ENCODE measurements around the gene ERFE.
A peak's percentile ranks its signal among the peaks of the same experiment; 100 is the strongest.

Gene ERFE

GRCh38 chr2:238116298-238117198 lies 42.2 kb upstream of the ERFE start:
- ChIA-PET CTCF (no interaction called here), POLR2A (no interaction called here)
- TF ChIP-seq PKNOX1 (IDR thresholded peaks at IDR 0.05), result no peak
- no peak for TF ChIP-seq FOXM1 (IDR thresholded peaks at IDR 0.05; ENCODE audit: borderline replicate concordance)
- TF ChIP-seq L3MBTL2 (conservative IDR thresholded peaks at IDR 0.05), result no peak
- TF ChIP-seq FOXA1 (IDR thresholded peaks at IDR 0.05), result no peak
- TF ChIP-seq LEF1 (IDR thresholded peaks at IDR 0.05; ENCODE audit: borderline replicate concordance), result no peak
- TF ChIP-seq ELF4 (IDR thresholded peaks at IDR 0.05), result no peak
- TF ChIP-seq FOXK2 (IDR thresholded peaks at IDR 0.05), result no peak
- TF ChIP-seq CTBP1 (IDR thresholded peaks at IDR 0.05; ENCODE audit: borderline replicate concordance), result no peak
- TF ChIP-seq ZNF384 (IDR thresholded peaks at IDR 0.05), result no peak
- no peak for TF ChIP-seq HDGF (IDR thresholded peaks at IDR 0.05; ENCODE audit: borderline replicate concordance)
- TF ChIP-seq NFRKB (IDR thresholded peaks at IDR 0.05), result no peak
- no peak for TF ChIP-seq BHLHE40 (IDR thresholded peaks at IDR 0.05; ENCODE audit: borderline replicate concordance)
- TF ChIP-seq SP1 (IDR thresholded peaks at IDR 0.05), result no peak
- no peak for DNase-seq (ENCODE audit: extremely low spot score)

- no peak for DNase-seq (ENCODE audit: extremely low spot score)
- CTCF ChIA-PET, result no interaction called here
- POLR2A ChIA-PET, result no interaction called here
- no peak for TF ChIP-seq CTBP1 (IDR thresholded peaks at IDR 0.05; ENCODE audit: borderline replicate concordance)
- TF ChIP-seq ZNF384 (IDR thresholded peaks at IDR 0.05), result no peak
- no peak for TF ChIP-seq HDGF (IDR thresholded peaks at IDR 0.05; ENCODE audit: borderline replicate concordance)
- TF ChIP-seq NFRKB (IDR thresholded peaks at IDR 0.05), result no peak
- TF ChIP-seq ELF4 (IDR thresholded peaks at IDR 0.05), result no peak
- no peak for TF ChIP-seq FOXA1 (IDR thresholded peaks at IDR 0.05)
- no peak for TF ChIP-seq ARNT (IDR thresholded peaks at IDR 0.05)
- no peak for TF ChIP-seq TARDBP (IDR thresholded peaks at IDR 0.05)
- no peak for TF ChIP-seq SP1 (IDR thresholded peaks at IDR 0.05)
- no peak for TF ChIP-seq SUZ12 (IDR thresholded peaks at IDR 0.05)
- no peak for TF ChIP-seq L3MBTL2 (conservative IDR thresholded peaks at IDR 0.05)
- TF ChIP-seq LEF1 (IDR thresholded peaks at IDR 0.05; ENCODE audit: borderline replicate concordance), result no peak
- no peak for TF ChIP-seq FOXK2 (IDR thresholded peaks at IDR 0.05)
- TF ChIP-seq FOXM1 (IDR thresholded peaks at IDR 0.05; ENCODE audit: borderline replicate concordance), result no peak
- no peak for TF ChIP-seq BHLHE40 (IDR thresholded peaks at IDR 0.05; ENCODE audit: borderline replicate concordance)
- no peak for TF ChIP-seq PKNOX1 (IDR thresholded peaks at IDR 0.05)
Observed at GRCh38 chr2:238117199-238118154, 41.3 kb upstream of the ERFE start.

DNA sequence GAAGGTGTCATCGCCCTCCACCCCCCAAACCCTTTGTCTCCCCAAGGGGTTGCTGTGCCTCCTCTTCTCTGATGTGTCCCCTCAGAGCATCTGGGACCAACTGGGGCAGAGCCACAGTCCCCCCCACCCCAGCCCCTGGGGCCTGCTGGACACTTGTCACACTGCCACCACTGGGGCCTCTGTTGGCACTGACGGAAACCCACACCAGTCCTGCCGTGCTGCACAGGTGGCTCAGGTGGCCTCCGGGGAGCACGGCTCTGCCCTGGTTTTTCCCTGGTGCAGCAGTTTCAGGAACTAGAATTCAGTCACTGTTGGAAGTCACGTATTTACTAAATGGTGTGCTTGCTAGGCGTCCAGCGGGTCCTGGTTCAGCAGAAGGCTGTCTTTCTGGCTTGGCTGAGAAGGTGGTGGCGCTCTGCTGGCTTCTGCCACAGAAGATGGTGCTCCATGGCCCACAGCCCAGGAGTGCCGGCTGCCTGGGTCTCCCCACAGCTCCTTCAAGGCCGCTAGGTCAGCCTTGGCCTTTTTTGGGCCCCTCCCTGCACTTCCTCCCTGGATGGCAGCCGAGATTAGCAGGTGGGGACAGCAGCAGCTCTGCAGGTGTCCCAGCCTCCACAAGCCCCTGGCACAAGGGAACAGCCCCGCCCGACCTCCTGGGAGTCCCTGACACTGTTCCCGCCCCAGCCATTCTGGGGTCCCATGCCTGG lies 38.9 kb upstream of the ERFE start:
- TF ChIP-seq ZNF384 (IDR thresholded peaks at IDR 0.05) (no peak), FOXK2 (IDR thresholded peaks at IDR 0.05) (no peak), FOXM1 (IDR thresholded peaks at IDR 0.05; ENCODE audit: borderline replicate concordance) (no peak), NFRKB (IDR thresholded peaks at IDR 0.05) (no peak), ELF4 (IDR thresholded peaks at IDR 0.05) (no peak), L3MBTL2 (conservative IDR thresholded peaks at IDR 0.05) (no peak), PKNOX1 (IDR thresholded peaks at IDR 0.05) (no peak), FOXA1 (IDR thresholded peaks at IDR 0.05) (no peak), SUZ12 (IDR thresholded peaks at IDR 0.05) (no peak), ARNT (IDR thresholded peaks at IDR 0.05) (no peak), TARDBP (IDR thresholded peaks at IDR 0.05) (no peak), BHLHE40 (IDR thresholded peaks at IDR 0.05; ENCODE audit: borderline replicate concordance) (no peak), HDGF (IDR thresholded peaks at IDR 0.05; ENCODE audit: borderline replicate concordance) (no peak), CTBP1 (IDR thresholded peaks at IDR 0.05; ENCODE audit: borderline replicate concordance) (no peak), SP1 (IDR thresholded peaks at IDR 0.05) (no peak)
- ChIA-PET CTCF (no interaction called here), POLR2A (no interaction called here)

DNA sequence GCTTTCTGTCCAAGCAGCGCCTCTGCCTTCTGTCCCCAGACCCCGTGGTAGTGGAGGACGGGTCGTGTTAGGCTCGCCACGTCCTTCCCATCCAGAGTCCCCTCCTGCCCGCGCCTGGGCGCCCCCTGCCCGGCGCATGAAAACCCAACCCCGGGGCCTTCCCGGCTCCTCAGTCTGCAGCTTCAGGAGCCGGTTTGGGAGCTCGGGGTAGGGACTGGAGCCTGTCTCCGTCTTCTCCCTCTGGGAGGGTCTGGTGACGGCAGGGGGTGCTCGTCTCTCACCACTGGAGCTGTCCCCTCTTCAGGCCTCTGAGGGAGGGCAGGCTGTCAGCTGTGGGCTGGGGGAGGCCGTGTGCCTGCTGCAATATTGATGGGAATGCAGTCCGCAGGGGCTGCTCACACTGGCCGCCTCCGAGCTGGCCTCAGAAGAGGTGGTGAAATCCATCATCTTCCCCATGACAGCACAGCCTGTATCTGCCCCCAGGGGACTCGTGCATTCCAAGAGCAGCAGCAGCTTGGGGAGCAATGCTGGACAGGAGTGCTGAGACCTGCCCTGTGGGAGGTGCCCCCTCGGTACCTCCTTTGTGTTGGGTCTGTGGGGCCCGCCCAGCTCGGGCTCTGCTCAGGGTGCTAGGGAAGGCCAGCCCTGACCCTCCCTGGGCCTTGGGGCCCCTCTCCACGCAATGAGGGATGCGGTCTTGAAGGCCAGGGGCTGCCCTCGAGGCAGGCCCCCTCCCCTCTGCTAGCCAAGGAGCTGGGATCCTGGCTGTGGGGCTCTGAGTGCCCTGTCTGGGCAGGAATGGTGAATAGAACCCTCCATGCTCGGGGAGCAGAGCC lies 38.1 kb upstream of the ERFE start:
- no peak for DNase-seq (ENCODE audit: extremely low spot score)
- ChIA-PET CTCF (no interaction called here), POLR2A (no interaction called here)
- TF ChIP-seq HDGF (IDR thresholded peaks at IDR 0.05; ENCODE audit: borderline replicate concordance) (no peak), PKNOX1 (IDR thresholded peaks at IDR 0.05) (0 out of 2 replicates have a peak, but pooled peaks have one; percentile 17)

More for the DNA sequence above, 38.9 kb upstream of the ERFE start:
- no peak for DNase-seq (ENCODE audit: extremely low spot score)

All from HEK293T (cell line).